Gastrocnemius medialis (tissue), 4 donors: Measurements from ENCODE around the gene TRNT1.

Source experiments
- POLR2A ChIP-seq, 2 donors: fragments of 450-650 bp; IDR thresholded peaks; one replicate each; pipeline ENCODE4 v1.6.1; 2017; ENCODE audit warnings: antibody characterized with exemption in 2 of 2, mild to moderate bottlenecking in 2 of 2, moderate library complexity in 2 of 2
- TF ChIP-seq, protein P1 (sequence below), 5 experiments: fragments of 450-650 bp in 3 of 5; fragments of 200-600 bp in 2 of 5; sonication (generic) in 2 of 5; IDR thresholded peaks in 4 of 5; conservative IDR thresholded peaks in 1 of 5; 1 replicate in 4 of 5; 2 replicates in 1 of 5; pipeline ENCODE4 v1.5.1; 2016 to 2019; ENCODE audit warnings: antibody characterized with exemption in 5 of 5, mild to moderate bottlenecking in 3 of 5, moderate library complexity in 3 of 5

DNA sequence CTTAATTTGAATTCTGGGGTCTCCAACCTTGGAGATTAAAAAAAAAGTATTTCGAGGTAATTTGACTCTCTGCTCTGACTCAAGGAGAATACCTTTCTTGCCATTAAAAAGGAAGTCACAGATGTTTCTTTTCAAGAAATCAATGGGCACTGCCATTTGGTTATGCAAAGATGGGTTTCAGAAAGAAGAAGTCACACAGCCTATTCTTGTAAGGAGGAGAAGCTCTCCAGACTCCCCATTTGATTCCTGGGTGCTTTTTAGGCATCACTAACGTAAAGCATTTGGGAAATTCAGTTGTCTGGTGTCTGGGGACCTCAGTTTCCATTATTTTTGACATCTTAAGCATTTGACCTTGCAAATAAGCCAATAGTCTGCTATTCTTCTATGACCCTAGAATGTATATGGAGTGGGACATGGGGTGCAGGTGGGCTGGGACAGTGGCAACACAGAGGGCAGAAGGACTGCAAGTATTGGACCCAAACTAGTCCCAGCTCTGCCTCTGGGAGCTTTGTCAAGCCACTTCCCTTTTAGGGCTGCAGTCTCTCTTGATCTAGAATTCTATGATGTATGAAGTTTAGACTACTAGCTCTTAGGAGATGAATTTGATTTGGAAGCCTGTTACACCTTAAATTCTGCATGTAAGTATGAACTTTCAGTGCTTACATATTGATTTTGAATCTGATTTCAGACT is 44.4 kb upstream of the TRNT1 start:
- TF ChIP-seq POLR2A (IDR thresholded peaks at IDR 0.05), result no peak
- TF ChIP-seq, protein P1, sequence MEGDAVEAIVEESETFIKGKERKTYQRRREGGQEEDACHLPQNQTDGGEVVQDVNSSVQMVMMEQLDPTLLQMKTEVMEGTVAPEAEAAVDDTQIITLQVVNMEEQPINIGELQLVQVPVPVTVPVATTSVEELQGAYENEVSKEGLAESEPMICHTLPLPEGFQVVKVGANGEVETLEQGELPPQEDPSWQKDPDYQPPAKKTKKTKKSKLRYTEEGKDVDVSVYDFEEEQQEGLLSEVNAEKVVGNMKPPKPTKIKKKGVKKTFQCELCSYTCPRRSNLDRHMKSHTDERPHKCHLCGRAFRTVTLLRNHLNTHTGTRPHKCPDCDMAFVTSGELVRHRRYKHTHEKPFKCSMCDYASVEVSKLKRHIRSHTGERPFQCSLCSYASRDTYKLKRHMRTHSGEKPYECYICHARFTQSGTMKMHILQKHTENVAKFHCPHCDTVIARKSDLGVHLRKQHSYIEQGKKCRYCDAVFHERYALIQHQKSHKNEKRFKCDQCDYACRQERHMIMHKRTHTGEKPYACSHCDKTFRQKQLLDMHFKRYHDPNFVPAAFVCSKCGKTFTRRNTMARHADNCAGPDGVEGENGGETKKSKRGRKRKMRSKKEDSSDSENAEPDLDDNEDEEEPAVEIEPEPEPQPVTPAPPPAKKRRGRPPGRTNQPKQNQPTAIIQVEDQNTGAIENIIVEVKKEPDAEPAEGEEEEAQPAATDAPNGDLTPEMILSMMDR (IDR thresholded peaks at IDR 0.05 in 4 of 5, conservative IDR thresholded peaks at IDR 0.05 in 1 of 5), result no peak
